Left ventricle myocardium inferior (tissue), 1 donor: ENCODE results near the gene ZYX. TPM values are rescaled to one million over a fixed set of nuclear protein-coding genes. Genes with fewer than 3 reads are reported as not detected.

Experiments used
- DNase-seq: peaks from one replicate; pipeline ENCODE4 v3.0.0-alpha.2; 2020
- H3K27ac ChIP-seq: fragments of 200-600 bp; replicated peaks from 2 replicates; pipeline ENCODE4 v1.8.0; 2021
- H3K27me3 ChIP-seq: fragments of 200-600 bp; 2 replicates; pipeline ENCODE4 v1.8.0; 2021; ENCODE audit warnings: low read depth
- H3K36me3 ChIP-seq: fragments of 200-600 bp; 2 replicates; pipeline ENCODE4 v1.8.0; 2021
- H3K4me1 ChIP-seq: fragments of 200-600 bp; 2 replicates; pipeline ENCODE4 v1.8.0; 2021
- H3K4me3 ChIP-seq: fragments of 200-600 bp; 2 replicates; pipeline ENCODE4 v1.8.0; 2021; ENCODE audit warnings: mild to moderate bottlenecking, moderate library complexity
- H3K9me3 ChIP-seq: fragments of 200-600 bp; replicated peaks from 2 replicates; pipeline ENCODE4 v1.8.0; 2021
- CTCF ChIP-seq: fragments of 200-600 bp; IDR thresholded peaks from 2 replicates; pipeline ENCODE4 v1.8.0; 2021; ENCODE audit warnings: antibody characterized with exemption, mild to moderate bottlenecking, borderline replicate concordance
- intact Hi-C: fragments of 100-400 bp; cut with micrococcal nuclease; formaldehyde crosslinking; loops from one replicate; pipeline ENCODE4 v1.11.0; 2022
- total RNA-seq: library from RNA; stranded (reverse); fragmentation: NEBNext Ultra II Directional; extraction: Animal tissue kit (Norgen Biotek cat#: 25700); gene quantifications from one replicate; pipeline ENCODE4 v1.2.1, GENCODE V29; 2021
- donor health status: DM: no; HTN: yes; CAD: no; lungs with severe emphysema.

ZYX gene
- total RNA-seq, 1 donor from 2014 or later: 68.4 TPM

GRCh38 chr7:143384148-143384547 is 3.0 kb downstream of the ZYX start:
- Histone ChIP-seq H3K27me3 (no peaks in the 10 kb centered on the region), H3K4me1 (peaks cover 89% of the 10 kb centered on the region), H3K4me3 (peak overlapping the region; percentile 98), H3K9me3 (no peaks in the 10 kb centered on the region), H3K36me3 (peaks cover 31% of the 10 kb centered on the region), H3K27ac (peak overlapping the region; percentile 99)
- no peak for DNase-seq
- no peak for TF ChIP-seq CTCF
- intact Hi-C loops: no loop called here

- intact Hi-C loops: no loop called here
- no peaks in the 10 kb centered on the region for H3K9me3 ChIP-seq
- H3K4me3 ChIP-seq: peak overlapping the region; percentile 98
- peaks cover 39% of the 10 kb centered on the region for H3K36me3 ChIP-seq
- DNase-seq: no peak
- H3K27me3 ChIP-seq: no peaks in the 10 kb centered on the region
- H3K27ac ChIP-seq: peak overlapping the region; percentile 99
- no peak for TF ChIP-seq CTCF
- H3K4me1 ChIP-seq: peaks cover 89% of the 10 kb centered on the region
Measured at GRCh38 chr7:143384661-143385631, 3.8 kb downstream of the ZYX start.

GRCh38 chr7:143385891-143386781 is 5.0 kb downstream of the ZYX start:
- Histone ChIP-seq H3K4me1 (peaks cover 91% of the 10 kb centered on the region), H3K4me3 (peak overlapping the region; percentile 98)
- intact Hi-C loops: no loop called here

GRCh38 chr7:143387156-143387975 is 6.2 kb downstream of the ZYX start:
- no peak for TF ChIP-seq CTCF
- H3K36me3 ChIP-seq: peaks cover 54% of the 10 kb centered on the region
- peak overlapping the region; percentile 99 for H3K27ac ChIP-seq
- DNase-seq: no peak
- H3K4me1 ChIP-seq: peaks cover 91% of the 10 kb centered on the region
- H3K9me3 ChIP-seq: no peaks in the 10 kb centered on the region
- no peaks in the 10 kb centered on the region for H3K27me3 ChIP-seq
- intact Hi-C loops: no loop called here
- H3K4me3 ChIP-seq: no peak overlapping the region

More at GRCh38 chr7:143385891-143386781, 5.0 kb downstream of the ZYX start:
- DNase-seq: no peak
- Histone ChIP-seq H3K9me3 (no peaks in the 10 kb centered on the region), H3K36me3 (peaks cover 51% of the 10 kb centered on the region), H3K27ac (peak overlapping the region; percentile 99), H3K27me3 (no peaks in the 10 kb centered on the region)
- TF ChIP-seq CTCF: no peak

GRCh38 chr7:143388051-143388450 is 6.9 kb downstream of the ZYX start:
- Histone ChIP-seq H3K36me3 (peaks cover 52% of the 10 kb centered on the region), H3K4me3 (no peak overlapping the region), H3K9me3 (no peaks in the 10 kb centered on the region), H3K27ac (peak overlapping the region; percentile 99), H3K4me1 (peaks cover 91% of the 10 kb centered on the region), H3K27me3 (no peaks in the 10 kb centered on the region)
- TF ChIP-seq CTCF: no peak
- intact Hi-C loops: no loop called here
- DNase-seq: no peak
